Endometrial microvascular endothelial cells (primary cell): ENCODE results near the gene STMN3. TPM values are rescaled to one million over a fixed set of nuclear protein-coding genes. Genes with fewer than 3 reads are reported as not detected.
"Not testable (repeated sequence)": the region's sequence is repeated elsewhere in the genome, so short reads cannot be mapped to it uniquely, and the experiment has no call there.

Experiments used
- in situ Hi-C: cut with HindIII; loops from 2 replicates; pipeline ENCODE4 v1.10.0; 2017; ENCODE audit warnings: low sequenced_read_pairs, low pct_unique_long_range_greater_than_20kb; ENCODE audit errors: inconsistent ontology term
- total RNA-seq: library from RNA; depleted of rRNA; stranded (reverse); fragments of >200 nt; gene quantifications from one replicate; pipeline ENCODE4 v1.2.3, GENCODE V29; 2015; ENCODE audit errors: inconsistent ontology term

The STMN3 gene
- total RNA-seq, 1 donor from 2014 or later: 0.65 TPM

DNA sequence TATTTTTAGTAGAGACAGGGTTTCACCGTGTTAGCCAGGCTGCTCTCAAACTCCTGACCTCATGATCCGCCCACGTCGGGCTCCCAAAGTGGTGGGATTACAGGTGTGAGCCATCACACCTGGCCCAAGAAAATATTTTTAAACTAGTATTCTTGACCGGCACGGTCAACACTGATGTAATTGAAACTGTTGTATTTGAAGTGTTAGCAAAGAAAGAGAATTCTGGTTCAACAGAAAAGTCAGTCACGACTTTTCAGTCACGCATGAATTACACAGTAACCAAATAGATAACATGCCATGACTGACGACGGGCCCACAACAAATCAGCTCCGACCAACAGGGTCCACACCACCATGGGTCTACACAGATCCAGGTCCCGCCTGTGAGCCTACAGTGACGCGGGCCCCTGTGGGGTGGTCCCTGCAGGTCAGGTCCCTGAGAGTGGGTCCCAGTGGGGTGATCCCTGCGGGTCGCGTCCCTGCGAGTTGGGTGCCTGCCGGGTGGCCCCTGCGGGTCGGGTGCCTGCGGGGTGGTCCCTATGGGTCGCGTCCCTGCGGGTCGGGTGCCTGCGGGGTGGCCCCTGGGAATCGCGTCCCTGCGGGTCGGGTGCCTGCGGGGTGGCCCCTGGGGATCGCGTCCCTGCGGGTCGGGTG, 27.3 kb downstream of the STMN3 start:
- in situ Hi-C loops: no loop called here

DNA sequence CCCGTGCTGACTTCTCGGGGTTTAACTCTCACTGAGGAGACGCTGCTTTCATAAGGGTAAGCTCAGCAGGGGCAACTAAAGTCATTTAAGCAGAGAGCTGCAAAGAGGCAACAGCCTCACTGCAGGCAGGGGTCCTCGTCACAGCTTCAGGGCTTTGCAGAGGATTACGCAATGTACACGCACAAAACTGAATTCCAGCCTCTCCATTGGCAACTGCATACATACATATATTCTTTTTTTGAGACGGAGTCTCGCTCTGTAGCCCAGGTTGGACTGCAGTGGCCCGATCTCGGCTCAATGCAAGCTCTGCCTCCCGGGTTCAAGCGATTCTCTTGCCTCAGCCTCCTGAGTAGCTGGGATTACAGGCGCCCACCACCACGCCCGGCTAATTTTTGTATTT, 28.7 kb downstream of the STMN3 start:
- in situ Hi-C loops: no loop called here

- in situ Hi-C loops: no loop called here
Measured at GRCh38 chr20:63622732-63623131, 30.5 kb downstream of the STMN3 start.

- in situ Hi-C loops: no loop called here
Measured at GRCh38 chr20:63622096-63622495, 31.1 kb downstream of the STMN3 start.

- in situ Hi-C loops: no loop called here
Measured at GRCh38 chr20:63620991-63621390, 32.2 kb downstream of the STMN3 start.

- in situ Hi-C loops: no loop called here
Measured at GRCh38 chr20:63619505-63619904, 33.7 kb downstream of the STMN3 start.

DNA sequence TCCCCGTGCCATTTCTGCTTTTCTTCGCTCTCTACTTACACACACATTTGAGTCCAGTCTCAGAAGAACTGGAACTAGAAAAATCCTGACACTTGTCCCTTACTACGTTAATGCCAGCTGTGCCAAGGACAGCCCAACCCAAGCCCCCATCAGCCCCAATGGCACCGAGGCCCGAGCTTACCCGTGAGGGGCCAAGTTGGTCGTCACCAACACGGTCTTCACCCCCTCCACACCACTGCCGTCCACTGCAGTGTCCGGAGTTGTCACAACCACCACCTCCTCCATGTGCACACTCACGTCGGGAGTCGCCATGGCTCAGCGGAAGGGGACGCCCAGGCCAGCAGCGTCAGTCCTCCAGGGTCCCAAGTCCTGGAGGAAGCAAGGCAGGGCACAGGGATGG, 34.1 kb downstream of the STMN3 start:
- in situ Hi-C loops: no loop called here

GRCh38 chr20:63618291-63618980, 34.8 kb downstream of the STMN3 start:
- in situ Hi-C loops: no loop called here

- in situ Hi-C loops: no loop called here
Measured at GRCh38 chr20:63617876-63618265, 35.4 kb downstream of the STMN3 start.

DNA sequence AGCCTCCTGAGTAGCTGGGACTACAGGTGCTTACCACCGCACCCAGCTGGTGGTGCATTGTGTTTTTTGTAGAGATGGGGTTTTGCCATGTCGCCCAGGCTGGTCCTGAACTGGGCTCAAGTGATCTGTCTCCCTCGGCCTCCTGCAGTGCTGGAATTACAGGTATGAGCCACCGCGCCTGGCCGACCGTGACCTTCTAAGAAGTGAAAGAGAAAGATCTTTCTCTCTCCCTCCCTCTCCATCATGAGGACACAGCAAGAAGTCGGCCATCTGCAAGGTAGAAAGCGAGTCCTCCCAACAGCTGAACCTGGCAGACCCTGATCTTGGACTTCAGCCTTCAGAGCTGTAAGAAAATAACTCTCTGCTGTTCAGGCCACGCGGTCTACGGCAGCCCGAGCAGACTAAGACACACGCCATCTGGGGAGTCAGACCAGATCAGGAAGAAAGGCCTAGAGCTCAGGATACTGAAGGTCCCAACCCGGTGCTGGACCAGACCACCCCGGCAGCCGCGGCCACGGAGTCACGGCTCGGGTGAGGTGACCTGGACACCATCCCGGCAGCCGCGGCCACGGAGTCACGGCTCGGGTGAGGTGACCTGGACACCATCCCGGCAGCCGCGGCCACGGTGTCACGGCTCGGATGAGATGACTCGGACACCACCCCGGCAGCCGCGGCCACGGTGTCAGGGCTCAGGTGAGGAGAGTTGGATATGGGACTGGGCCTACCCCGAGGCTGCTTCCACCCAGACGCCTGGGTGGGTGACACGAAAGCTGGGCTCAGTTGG, 35.9 kb downstream of the STMN3 start:
- in situ Hi-C loops: no loop called here

DNA sequence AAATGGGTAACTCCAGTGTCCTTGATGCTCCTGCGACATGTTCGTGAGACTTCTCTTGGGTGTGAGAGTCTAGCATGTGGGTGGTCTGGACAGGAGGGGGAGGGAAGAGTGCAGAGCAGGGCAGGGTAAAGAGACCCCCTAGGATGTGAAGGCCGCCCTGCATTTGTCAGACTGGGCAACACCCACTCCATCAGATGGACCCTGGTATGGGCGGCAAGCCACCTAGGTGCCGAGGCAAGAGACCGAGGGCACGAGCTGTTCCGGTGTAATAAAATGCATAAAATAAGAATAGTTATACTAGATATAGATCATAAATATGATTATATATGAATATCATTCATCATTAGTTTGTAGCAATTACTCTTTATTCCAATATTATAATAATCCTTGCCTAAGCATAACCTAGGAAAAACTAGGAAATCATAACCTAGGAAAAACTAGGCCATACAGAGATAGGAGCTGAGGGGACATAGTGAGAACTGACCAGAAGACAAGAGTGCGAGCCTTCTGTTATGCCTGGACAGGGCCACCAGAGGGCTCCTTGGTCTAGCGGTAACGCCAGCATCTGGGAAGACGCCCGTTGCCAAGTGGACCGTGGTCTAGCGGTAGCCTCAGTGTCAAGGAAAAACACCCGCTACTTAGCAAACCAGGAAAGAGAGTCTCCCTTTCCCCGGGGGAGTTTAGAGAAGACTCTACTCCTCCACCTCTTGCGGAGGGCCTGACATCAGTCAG, 39.2 kb downstream of the STMN3 start:
- in situ Hi-C loops: not testable (repeated sequence)

DNA sequence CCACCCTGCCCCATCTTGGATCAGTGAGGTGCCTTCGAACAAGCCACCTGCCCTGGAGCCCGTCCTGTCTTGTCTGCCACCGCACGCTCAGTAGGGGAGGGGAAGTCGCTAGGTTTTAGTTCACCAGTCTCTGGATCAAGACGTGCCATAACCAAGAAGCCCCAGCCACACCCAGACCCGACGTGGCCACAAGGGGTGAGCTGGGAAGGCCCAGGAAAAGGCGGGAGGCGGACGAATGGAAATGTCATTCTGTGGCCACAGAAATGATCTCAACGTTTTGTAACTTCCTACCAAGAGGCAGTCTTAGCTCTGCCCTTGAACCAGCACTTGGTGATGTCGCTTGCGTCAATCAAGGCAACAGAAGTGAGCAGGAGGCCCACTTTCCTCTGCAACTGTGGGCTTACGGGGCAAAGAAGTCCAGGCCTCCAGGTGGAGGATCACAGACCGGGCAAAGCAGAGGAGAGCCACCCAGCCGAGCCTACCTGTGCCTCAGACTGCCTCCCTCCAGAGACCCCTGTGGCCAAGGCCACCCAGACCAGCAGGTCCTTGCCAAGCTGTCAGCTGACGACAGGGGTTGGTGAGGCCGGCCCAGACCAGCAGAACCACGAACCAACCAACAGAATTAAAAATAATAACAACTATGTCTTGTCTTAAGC, 40.8 kb downstream of the STMN3 start:
- in situ Hi-C loops: no loop called here

DNA sequence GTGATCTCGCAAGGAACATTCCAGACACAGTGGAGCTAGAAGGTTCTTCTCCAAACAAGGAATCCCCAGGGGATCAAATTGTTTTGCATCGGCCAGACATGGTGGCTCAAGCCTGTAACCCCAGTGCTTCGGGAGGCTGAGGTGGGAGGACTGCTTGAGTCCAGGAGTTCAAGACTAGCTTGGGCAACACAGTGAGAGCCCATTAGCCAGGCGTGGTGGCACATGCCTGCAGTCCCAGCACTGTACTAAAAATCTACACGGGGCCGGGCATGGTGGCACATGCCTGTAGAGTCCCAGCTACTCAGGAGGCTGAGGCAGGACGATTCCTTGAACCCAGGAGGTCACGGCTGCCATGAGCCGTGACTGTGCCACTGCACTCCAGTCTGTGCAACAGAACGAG, 41.6 kb downstream of the STMN3 start:
- in situ Hi-C loops: no loop called here

- in situ Hi-C loops: no loop called here
Measured at GRCh38 chr20:63610581-63611435, 42.4 kb downstream of the STMN3 start.

GRCh38 chr20:63606686-63607085, 46.5 kb downstream of the STMN3 start:
- in situ Hi-C loops: no loop called here

DNA sequence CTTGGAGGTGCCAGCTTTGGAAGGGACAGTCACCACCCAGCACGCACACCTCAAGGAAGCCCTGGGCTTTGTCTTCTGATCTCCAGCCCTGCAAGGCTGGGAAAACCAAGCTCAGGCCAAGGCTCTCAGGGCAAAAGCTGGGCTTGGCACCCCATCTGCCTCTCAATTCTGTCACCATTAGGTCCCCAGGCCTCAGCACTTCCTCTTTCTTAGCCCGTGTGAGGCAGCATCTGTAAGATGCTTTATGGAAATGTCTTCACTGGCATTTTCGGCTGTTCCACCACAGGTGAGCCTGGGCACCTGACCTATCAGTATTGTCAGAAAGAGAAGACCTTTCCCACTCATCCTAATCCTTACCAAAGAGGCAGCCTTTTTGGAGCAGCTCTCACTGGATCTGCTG, 50.9 kb downstream of the STMN3 start:
- in situ Hi-C loops: no loop called here

- in situ Hi-C loops: not testable (repeated sequence)
Measured at GRCh38 chr20:63601679-63602078, 51.5 kb downstream of the STMN3 start.

DNA sequence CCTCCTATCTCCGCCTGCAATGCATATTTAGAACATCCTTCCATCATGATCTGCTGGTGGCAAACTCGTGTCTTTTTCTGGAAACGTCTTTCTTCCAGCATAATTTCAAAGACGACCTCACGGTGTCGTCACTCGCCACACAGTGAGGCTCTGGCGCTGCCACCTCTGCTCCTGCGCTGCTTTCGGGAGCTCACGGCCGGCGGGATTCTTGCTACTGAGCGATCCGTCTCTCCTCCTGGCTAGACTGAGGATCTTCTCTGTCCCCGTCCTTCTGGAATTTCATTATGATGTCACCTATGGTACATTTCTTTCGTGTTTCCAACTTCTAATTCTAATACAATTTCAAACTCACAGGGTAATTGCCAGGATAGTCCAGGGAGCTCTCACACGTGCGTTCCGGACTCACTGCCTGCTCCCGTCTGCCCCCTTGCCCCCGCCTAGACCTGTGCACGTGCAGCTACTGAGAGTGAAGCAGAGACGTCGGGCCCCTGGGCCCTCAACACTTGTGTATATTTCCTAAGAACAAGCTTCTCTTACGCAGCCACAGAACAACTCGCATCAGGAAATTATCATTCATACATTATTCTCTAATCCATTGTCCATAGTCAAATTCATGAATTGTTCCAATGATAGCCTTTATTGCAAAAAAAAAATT, 53.7 kb downstream of the STMN3 start:
- in situ Hi-C loops: no loop called here
